IPS-18c (cell line): Measurements from ENCODE around the gene CHAT.

Experiments used
- H3K4me3 ChIP-seq: 2 replicates; pipeline ENCODE4 v1.7.0; 2013; ENCODE audit warnings: low read depth, mild to moderate bottlenecking, low read length, moderate library complexity; ENCODE audit not compliant: insufficient read depth
- H3K9me3 ChIP-seq: one replicate; pipeline ENCODE4 v1.6.1; 2013; ENCODE audit warnings: mild to moderate bottlenecking, low read length, moderate library complexity; ENCODE audit not compliant: control insufficient read depth, insufficient read depth

Gene CHAT

GRCh38 chr10:49617121-49618020 is 3.5 kb downstream of the CHAT start:
- Histone ChIP-seq H3K9me3 (no peaks in the 10 kb centered on the region), H3K4me3 (no peak overlapping the region)

GRCh38 chr10:49618821-49619220 is 5.0 kb downstream of the CHAT start:
- no peaks in the 10 kb centered on the region for H3K9me3 ChIP-seq
- H3K4me3 ChIP-seq = no peak overlapping the region

GRCh38 chr10:49619613-49620012 is 5.8 kb downstream of the CHAT start:
- Histone ChIP-seq H3K9me3 (no peaks in the 10 kb centered on the region), H3K4me3 (no peak overlapping the region)

GRCh38 chr10:49620286-49620810 is 6.5 kb downstream of the CHAT start:
- Histone ChIP-seq H3K4me3 (no peak overlapping the region), H3K9me3 (no peaks in the 10 kb centered on the region)

GRCh38 chr10:49620841-49621378 is 7.1 kb downstream of the CHAT start:
- Histone ChIP-seq H3K4me3 (no peak overlapping the region), H3K9me3 (no peaks in the 10 kb centered on the region)

- Histone ChIP-seq H3K9me3 (no peaks in the 10 kb centered on the region), H3K4me3 (no peak overlapping the region)
Observed at GRCh38 chr10:49621561-49621960, 7.7 kb downstream of the CHAT start.

GRCh38 chr10:49622426-49623425 is 8.9 kb downstream of the CHAT start:
- Histone ChIP-seq H3K4me3 (no peak overlapping the region), H3K9me3 (no peaks in the 10 kb centered on the region)

- Histone ChIP-seq H3K4me3 (no peak overlapping the region), H3K9me3 (no peaks in the 10 kb centered on the region)
Observed at GRCh38 chr10:49624629-49625028, 10.8 kb downstream of the CHAT start.

- H3K4me3 ChIP-seq = no peak overlapping the region
- no peaks in the 10 kb centered on the region for H3K9me3 ChIP-seq
Observed at GRCh38 chr10:49625411-49625810, 11.6 kb downstream of the CHAT start.

GRCh38 chr10:49627038-49627437 is 13.2 kb downstream of the CHAT start:
- Histone ChIP-seq H3K4me3 (no peak overlapping the region), H3K9me3 (no peaks in the 10 kb centered on the region)

GRCh38 chr10:49627644-49628247 is 13.9 kb downstream of the CHAT start:
- Histone ChIP-seq H3K9me3 (no peaks in the 10 kb centered on the region), H3K4me3 (no peak overlapping the region)

GRCh38 chr10:49628599-49628998 is 14.8 kb downstream of the CHAT start:
- H3K4me3 ChIP-seq = no peak overlapping the region
- no peaks in the 10 kb centered on the region for H3K9me3 ChIP-seq

- H3K9me3 ChIP-seq = no peaks in the 10 kb centered on the region
- H3K4me3 ChIP-seq = no peak overlapping the region
Observed at GRCh38 chr10:49629431-49629881, 15.6 kb downstream of the CHAT start.

GRCh38 chr10:49631975-49632374 is 18.1 kb downstream of the CHAT start:
- Histone ChIP-seq H3K4me3 (no peak overlapping the region), H3K9me3 (no peaks in the 10 kb centered on the region)

GRCh38 chr10:49632406-49633317 is 18.8 kb downstream of the CHAT start:
- H3K9me3 ChIP-seq = no peaks in the 10 kb centered on the region
- H3K4me3 ChIP-seq = no peak overlapping the region
